Esophagus squamous epithelium (tissue), 4 donors: ENCODE results near the gene ANO3.

Experiments used
- CTCF ChIP-seq, 6 experiments: fragments of 450-650 bp in 4 of 6; fragments of 200-600 bp in 2 of 6; sonication (generic) in 2 of 6; IDR thresholded peaks; one replicate each; pipeline ENCODE4 v1.5.1; 2016 to 2019; ENCODE audit warnings: antibody characterized with exemption in 6 of 6, mild to moderate bottlenecking in 4 of 6, moderate library complexity in 4 of 6
- POLR2A ChIP-seq, 4 donors: fragments of 450-650 bp; IDR thresholded peaks; one replicate each; pipeline ENCODE4 v1.6.1; 2017; ENCODE audit warnings: antibody characterized with exemption in 4 of 4, mild to moderate bottlenecking in 4 of 4, moderate library complexity in 3 of 4

DNA sequence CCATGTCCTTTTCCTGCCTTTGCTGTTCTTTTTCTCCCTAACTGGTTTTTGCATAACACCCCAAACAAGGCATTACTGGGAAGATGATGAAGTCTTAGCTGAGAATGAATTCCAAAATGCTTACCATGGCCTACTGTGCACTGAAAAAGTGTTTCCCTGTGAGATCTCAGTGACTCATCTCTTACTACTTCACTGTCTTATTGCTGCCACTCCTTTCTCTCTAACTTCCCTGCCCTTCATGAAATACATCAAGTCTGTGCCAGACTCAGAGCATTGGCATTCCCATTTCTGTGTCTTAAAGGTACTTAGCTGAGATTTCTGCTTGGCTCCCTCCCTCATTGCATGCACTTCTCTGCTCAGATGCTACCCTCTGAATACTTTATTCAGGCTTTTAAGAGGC, 289.2 kb downstream of the ANO3 start:
- TF ChIP-seq CTCF (IDR thresholded peaks at IDR 0.05) (no peak), POLR2A (IDR thresholded peaks at IDR 0.05) (no peak)
